Stimulated activated naive B cell treated with anti-CD40 and anti-IgM and Interleukin-4, amounts not matched to agents 10 μg/mL and 1 μg/mL and 100 μg/mL, for 72 hours (primary cell): ENCODE results near the gene SHROOM2.
"Not testable (repeated sequence)": the region's sequence is repeated elsewhere in the genome, so short reads cannot be mapped to it uniquely, and the experiment has no call there.

Experiments used
- ATAC-seq, 2 donors: fragments of 150-1000 bp; cut with Tn5 transposase; replicated peaks; 2 replicates each; pipeline ENCODE4 v1.10.0; 2021; ENCODE audit warnings: moderate library complexity in 1 of 2
- DNase-seq: peaks from one replicate; pipeline ENCODE4 v3.0.0; 2021
- H3K27ac Mint-ChIP-seq: one replicate; pipeline ENCODE4 v1.8.0; 2022; ENCODE audit warnings: mild to moderate bottlenecking, mixed read lengths
- H3K27me3 Mint-ChIP-seq, 2 donors: one replicate each; pipeline ENCODE4 v1.8.0; 2022; ENCODE audit warnings: mixed read lengths in 2 of 2
- H3K36me3 Mint-ChIP-seq, 2 donors: one replicate each; pipeline ENCODE4 v1.8.0; 2022; ENCODE audit warnings: mixed read lengths in 2 of 2, mild to moderate bottlenecking in 1 of 2
- H3K4me1 Mint-ChIP-seq, 2 donors: one replicate each; pipeline ENCODE4 v1.8.0; 2022; ENCODE audit warnings: mixed read lengths in 2 of 2, mild to moderate bottlenecking in 1 of 2
- H3K4me3 Mint-ChIP-seq, 2 donors: one replicate each; pipeline ENCODE4 v1.8.0; 2022; ENCODE audit warnings: mild to moderate bottlenecking in 2 of 2, mixed read lengths in 2 of 2, moderate library complexity in 1 of 2
- H3K9me3 Mint-ChIP-seq, 2 donors: one replicate each; pipeline ENCODE4 v1.8.0; 2022; ENCODE audit warnings: mixed read lengths in 2 of 2, mild to moderate bottlenecking in 1 of 2

The SHROOM2 gene

DNA sequence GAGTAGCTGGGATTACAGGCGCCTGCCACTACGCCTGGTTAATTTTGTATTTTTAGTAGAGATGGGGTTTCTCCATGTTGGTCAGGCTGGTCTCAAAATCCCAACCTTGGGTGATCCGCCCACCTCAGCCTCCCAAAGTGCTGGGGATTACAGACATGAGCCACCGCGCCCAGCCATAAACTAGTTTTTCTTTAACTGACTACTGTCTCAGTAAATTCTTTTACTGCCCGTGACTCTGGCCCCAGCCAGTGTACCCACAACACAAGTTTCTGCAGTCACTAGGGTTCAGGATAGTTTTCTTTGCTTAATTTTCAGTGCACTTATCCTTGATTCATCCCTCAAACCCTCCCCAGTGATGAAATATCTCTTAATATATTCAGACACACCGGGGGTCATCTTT, 8.3 kb downstream of the SHROOM2 start:
- no peak for DNase-seq
- Mint-ChIP-seq H3K4me1 (no peaks in the 10 kb centered on the region), H3K36me3 (peaks cover under 1% of the 10 kb centered on the region in 2 donors), H3K9me3 (peaks cover 9% of the 10 kb centered on the region in 2 donors), H3K4me3 (no peak overlapping the region), H3K27me3 (peaks cover 23 to 27% of the 10 kb centered on the region in 2 donors), H3K27ac (no peak overlapping the region)
- no peak for ATAC-seq

- H3K4me3 Mint-ChIP-seq = no peak overlapping the region
- peaks cover 6 to 10% of the 10 kb centered on the region in 2 donors for H3K36me3 Mint-ChIP-seq
- H3K9me3 Mint-ChIP-seq = peaks cover 17 to 20% of the 10 kb centered on the region in 2 donors
- H3K27ac Mint-ChIP-seq = no peak overlapping the region
- H3K27me3 Mint-ChIP-seq = peaks cover 21 to 22% of the 10 kb centered on the region in 2 donors
- ATAC-seq = no peak
- no peak for DNase-seq
- no peaks in the 10 kb centered on the region for H3K4me1 Mint-ChIP-seq
Observed at GRCh38 chrX:9797384-9798360, 11.4 kb downstream of the SHROOM2 start.

GRCh38 chrX:9802737-9803136, 16.5 kb downstream of the SHROOM2 start:
- H3K36me3 Mint-ChIP-seq = peaks cover 6 to 10% of the 10 kb centered on the region in 2 donors
- H3K27me3 Mint-ChIP-seq = peaks cover 7 to 11% of the 10 kb centered on the region in 2 donors
- peaks cover 9 to 12% of the 10 kb centered on the region in 2 donors for H3K9me3 Mint-ChIP-seq
- H3K27ac Mint-ChIP-seq = no peak overlapping the region
- H3K4me3 Mint-ChIP-seq = no peak overlapping the region
- no peak for DNase-seq
- ATAC-seq = no peak
- no peaks in the 10 kb centered on the region for H3K4me1 Mint-ChIP-seq

- DNase-seq = no peak
- Mint-ChIP-seq H3K4me1 (no peaks in the 10 kb centered on the region), H3K27ac (no peak overlapping the region), H3K27me3 (peaks cover 7 to 10% of the 10 kb centered on the region in 2 donors), H3K9me3 (peaks cover 9 to 11% of the 10 kb centered on the region in 2 donors), H3K4me3 (no peak overlapping the region), H3K36me3 (peaks cover 6 to 10% of the 10 kb centered on the region in 2 donors)
- ATAC-seq = no peak
Observed at GRCh38 chrX:9804444-9804843, 18.2 kb downstream of the SHROOM2 start.

- peaks cover under 1% of the 10 kb centered on the region in 2 donors for H3K9me3 Mint-ChIP-seq
Observed at GRCh38 chrX:9805956-9806355, 19.7 kb downstream of the SHROOM2 start.

DNA sequence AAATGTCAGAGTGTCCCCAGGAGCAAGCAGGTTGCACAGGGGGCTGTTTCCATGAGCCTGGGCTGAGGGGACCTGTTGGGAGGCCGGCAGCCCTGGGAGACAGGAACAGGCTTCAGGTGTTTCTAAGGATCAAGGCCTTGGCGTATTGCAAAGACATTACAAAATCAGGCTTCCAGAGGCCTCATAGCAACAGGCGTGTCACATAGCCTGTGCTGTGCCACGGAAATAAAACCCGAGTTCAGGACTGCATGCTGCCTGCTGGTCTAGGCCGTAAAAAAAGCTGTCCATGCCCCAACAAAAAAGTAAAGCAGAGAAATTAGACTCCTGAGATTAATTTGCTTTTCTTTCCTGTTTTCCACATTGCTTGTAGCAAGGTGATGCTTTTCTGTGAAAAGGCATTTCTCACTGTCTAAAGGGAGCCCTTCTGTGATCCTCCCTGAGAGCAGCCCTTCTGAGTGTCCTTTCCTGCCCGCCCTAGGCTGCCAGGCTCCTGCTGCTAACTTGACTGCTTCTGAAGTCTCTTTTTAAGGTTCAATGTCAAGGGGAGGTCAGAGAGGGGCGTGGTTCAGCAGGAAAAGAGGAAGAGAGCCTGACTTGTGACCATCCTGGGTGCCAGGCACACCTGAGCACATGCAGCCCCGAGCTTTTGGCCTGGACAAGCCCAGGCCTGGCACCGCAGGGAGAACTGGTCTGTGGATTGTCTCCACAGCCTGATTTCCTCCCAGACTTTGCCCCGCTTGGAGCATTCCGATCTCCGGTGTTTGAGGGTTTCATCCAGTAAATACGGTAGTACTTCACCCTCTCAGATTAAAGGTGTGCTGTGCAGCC, 21.3 kb downstream of the SHROOM2 start:
- no peak for DNase-seq
- Mint-ChIP-seq H3K9me3 (no peaks in the 10 kb centered on the region), H3K4me3 (no peak overlapping the region), H3K27me3 (peaks cover 0 to 4% of the 10 kb centered on the region in 2 donors), H3K4me1 (no peaks in the 10 kb centered on the region), H3K36me3 (no peaks in the 10 kb centered on the region), H3K27ac (no peak overlapping the region)
- no peak for ATAC-seq

More at GRCh38 chrX:9805956-9806355, 19.7 kb downstream of the SHROOM2 start:
- ATAC-seq (no peak), DNase-seq (no peak)
- no peak overlapping the region for H3K4me3 Mint-ChIP-seq
- no peaks in the 10 kb centered on the region for H3K4me1 Mint-ChIP-seq
- no peak overlapping the region for H3K27ac Mint-ChIP-seq
- H3K27me3 Mint-ChIP-seq = peaks cover 0 to under 1% of the 10 kb centered on the region in 2 donors
- H3K36me3 Mint-ChIP-seq = peaks cover 0 to under 1% of the 10 kb centered on the region in 2 donors

DNA sequence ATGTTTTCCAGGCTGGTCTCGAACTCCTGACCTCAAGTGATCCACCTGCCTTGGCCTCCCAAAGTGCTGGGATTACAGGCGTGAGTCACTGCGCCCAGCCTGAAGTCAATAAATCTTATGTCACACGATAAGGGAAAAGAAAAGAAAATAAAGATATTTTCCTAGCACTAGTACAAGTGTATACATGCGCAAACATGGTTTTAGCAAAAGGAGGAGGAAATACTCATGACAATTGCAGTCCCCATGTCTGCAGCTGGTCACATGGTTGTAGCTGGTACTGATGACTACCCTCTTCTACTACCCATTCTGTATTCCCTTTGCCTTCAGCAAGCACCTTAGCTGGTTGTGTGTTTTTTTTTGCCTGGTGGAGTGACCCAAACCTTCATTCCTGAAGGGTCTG, 23.6 kb downstream of the SHROOM2 start:
- H3K27me3 Mint-ChIP-seq, H3K9me3 Mint-ChIP-seq, H3K27ac Mint-ChIP-seq, ATAC-seq, H3K4me1 Mint-ChIP-seq, H3K4me3 Mint-ChIP-seq, DNase-seq, H3K36me3 Mint-ChIP-seq: not testable (repeated sequence)

DNA sequence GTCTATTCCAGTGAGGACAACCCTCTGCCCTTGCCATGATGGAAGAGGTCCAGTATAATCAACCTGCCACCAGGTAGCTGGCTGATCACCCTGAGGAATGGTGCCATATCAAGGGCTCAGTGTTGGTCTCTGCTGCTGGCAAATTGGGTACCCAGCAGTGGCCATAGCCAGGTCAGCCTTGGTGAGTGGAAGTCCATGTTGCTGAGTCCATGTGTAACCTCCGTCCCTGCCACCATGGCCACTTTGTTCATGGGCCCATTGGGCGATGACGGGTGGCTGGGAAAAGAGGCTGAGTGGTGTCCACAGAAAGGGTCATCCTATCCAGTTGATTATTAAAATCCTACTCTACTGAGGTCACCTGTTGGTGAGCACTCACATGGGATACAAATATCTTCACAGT, 24.9 kb downstream of the SHROOM2 start:
- H3K9me3 Mint-ChIP-seq, H3K36me3 Mint-ChIP-seq, H3K27me3 Mint-ChIP-seq, ATAC-seq, H3K4me1 Mint-ChIP-seq, H3K27ac Mint-ChIP-seq, DNase-seq, H3K4me3 Mint-ChIP-seq: not testable (repeated sequence)

DNA sequence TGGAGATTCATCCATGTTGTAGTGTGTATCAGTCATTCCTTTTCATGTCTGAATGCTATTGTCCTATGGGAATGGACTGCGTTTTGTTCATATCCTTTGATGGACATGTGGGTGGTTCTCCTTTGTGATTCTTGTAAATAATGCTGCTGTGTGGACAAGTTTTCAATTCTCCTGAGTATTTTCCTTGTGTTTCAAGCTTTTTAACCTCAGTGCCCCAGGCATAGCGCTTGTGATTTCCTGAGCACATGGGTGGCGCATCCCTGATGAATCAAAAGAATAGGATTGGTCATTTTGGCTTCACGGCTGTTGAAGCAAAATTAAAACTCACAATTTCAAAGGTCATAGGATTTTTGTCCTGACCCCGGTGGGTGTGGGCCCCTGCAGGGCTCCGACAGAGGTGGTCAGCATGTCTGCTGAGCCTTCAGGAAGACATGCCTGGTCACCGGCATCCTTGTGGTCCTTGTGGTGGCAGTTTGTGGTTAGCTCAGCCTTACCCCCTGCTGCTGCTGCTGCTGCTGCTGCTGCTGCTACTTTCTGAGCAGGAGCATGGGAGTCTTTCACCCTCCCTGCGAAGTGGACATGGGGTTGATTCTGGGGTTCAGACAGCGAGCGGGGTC, 30.0 kb downstream of the SHROOM2 start:
- no peak for ATAC-seq
- Mint-ChIP-seq H3K9me3 (no peaks in the 10 kb centered on the region), H3K4me1 (no peaks in the 10 kb centered on the region), H3K27me3 (peaks cover 11 to 21% of the 10 kb centered on the region in 2 donors), H3K27ac (no peak overlapping the region), H3K4me3 (no peak overlapping the region), H3K36me3 (no peaks in the 10 kb centered on the region)
- DNase-seq = no peak

DNA sequence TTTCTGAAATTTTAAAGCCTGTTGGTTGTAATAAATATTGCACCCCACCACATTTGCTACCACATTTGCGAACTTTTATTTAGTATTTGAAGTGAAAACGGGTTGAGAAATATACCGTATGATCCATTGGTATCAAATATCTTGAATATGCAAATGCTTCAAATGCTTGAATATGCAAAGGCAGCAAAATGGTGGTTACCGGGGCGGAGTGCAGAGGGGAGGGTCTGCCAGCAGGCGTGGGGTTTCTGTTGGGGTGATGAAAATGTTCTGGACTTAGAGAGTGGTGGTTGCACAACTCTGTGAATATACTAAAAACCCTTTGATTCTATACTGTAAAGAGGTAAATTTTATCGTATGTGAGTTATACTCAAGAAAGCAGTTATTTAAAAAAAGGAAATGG, 35.3 kb downstream of the SHROOM2 start:
- no peak for DNase-seq
- H3K27ac Mint-ChIP-seq = no peak overlapping the region

DNA sequence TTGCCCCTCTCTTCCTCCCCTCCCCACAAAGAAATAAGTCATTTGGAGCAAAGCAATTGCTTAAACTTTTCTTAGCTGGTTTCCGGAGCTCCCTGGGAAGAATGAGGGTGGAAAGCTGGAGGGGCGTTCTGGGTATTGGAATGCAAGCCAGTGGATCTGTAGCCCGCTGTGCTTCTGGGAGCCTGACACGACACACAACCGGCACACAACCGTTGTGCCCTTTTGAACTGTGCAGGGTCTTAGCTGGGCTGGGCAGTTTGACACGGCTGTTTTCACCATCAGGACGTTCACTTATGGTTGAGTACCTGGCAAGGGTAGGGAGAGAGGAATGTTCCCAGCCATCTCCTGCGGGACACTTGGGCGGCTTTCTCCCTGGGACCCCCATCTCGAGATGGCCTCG, 38.3 kb downstream of the SHROOM2 start:
- no peaks in the 10 kb centered on the region for H3K9me3 Mint-ChIP-seq
- no peaks in the 10 kb centered on the region for H3K4me1 Mint-ChIP-seq
- H3K27me3 Mint-ChIP-seq = peaks cover 10 to 19% of the 10 kb centered on the region in 2 donors
- no peak overlapping the region for H3K27ac Mint-ChIP-seq
- no peak overlapping the region for H3K4me3 Mint-ChIP-seq
- no peaks in the 10 kb centered on the region for H3K36me3 Mint-ChIP-seq
- DNase-seq (no peak), ATAC-seq (no peak)

More for the DNA sequence above, 35.3 kb downstream of the SHROOM2 start:
- no peaks in the 10 kb centered on the region for H3K36me3 Mint-ChIP-seq
- no peaks in the 10 kb centered on the region for H3K4me1 Mint-ChIP-seq
- ATAC-seq = no peak
- no peaks in the 10 kb centered on the region for H3K9me3 Mint-ChIP-seq
- H3K27me3 Mint-ChIP-seq = peaks cover 19% of the 10 kb centered on the region in 2 donors
- no peak overlapping the region for H3K4me3 Mint-ChIP-seq

DNA sequence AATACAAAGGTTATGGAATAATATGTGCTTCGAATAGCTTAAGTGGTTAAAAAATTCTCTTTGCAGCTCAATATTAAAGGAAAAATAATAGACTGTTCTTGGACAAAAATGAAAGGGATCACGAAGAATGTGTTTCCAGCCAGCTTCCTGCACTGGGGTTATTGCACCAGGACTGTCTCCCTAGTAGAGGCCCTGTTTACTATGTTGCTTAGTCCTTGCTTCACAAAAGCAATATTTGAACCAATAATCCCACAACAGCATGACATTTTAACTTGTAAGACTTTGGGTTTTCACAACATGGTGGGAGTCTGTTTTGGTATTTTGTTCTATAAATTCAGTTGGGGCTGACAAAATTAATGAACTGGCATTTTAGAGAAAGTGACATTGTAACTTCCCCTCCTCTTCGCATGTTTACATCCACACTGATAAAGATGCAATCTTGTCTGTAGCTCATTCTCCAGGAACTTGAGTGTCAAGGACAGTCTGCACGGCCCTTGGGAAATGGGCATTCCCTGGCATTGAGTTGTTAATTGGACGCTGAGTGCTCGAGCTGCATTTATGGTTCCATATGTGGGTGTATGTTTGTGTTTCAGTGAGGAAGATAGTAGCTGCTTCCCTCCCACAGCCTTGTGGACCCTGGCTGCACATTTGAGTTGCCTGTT, 39.0 kb downstream of the SHROOM2 start:
- ATAC-seq = no peak
- H3K9me3 Mint-ChIP-seq = no peaks in the 10 kb centered on the region

DNA sequence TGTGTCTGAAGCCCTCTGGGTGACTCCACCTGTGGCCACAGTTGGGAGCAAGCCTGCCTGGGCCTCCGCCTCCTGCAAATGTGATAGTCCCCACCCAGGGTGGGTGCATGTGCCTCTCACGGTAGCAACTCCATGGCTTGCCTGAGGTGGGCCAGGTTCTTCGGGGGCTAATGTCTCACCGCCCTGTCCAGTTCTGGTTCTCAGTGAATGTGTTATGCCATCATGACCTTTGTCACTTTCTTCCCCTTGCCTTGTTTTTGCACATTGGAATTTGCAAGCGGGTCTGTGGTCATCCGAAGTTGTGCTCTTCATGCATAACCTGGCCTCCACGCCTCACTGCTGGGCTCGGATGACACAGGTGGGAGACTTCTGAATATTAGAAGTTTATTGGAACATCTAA, 39.7 kb downstream of the SHROOM2 start:
- H3K36me3 Mint-ChIP-seq = no peaks in the 10 kb centered on the region
- H3K4me3 Mint-ChIP-seq = no peak overlapping the region
- no peak for ATAC-seq
- no peaks in the 10 kb centered on the region for H3K4me1 Mint-ChIP-seq
- no peak overlapping the region for H3K27ac Mint-ChIP-seq
- no peak for DNase-seq
- no peaks in the 10 kb centered on the region for H3K9me3 Mint-ChIP-seq
- H3K27me3 Mint-ChIP-seq = peaks cover 8 to 19% of the 10 kb centered on the region in 2 donors

More for the DNA sequence above, 39.0 kb downstream of the SHROOM2 start:
- no peak overlapping the region for H3K27ac Mint-ChIP-seq
- H3K36me3 Mint-ChIP-seq = no peaks in the 10 kb centered on the region
- peaks cover 9 to 19% of the 10 kb centered on the region in 2 donors for H3K27me3 Mint-ChIP-seq
- DNase-seq = no peak
- H3K4me1 Mint-ChIP-seq = no peaks in the 10 kb centered on the region
- H3K4me3 Mint-ChIP-seq = no peak overlapping the region
